IPS-20b (cell line): ENCODE measurements around the gene CYP2A7.
A peak's percentile ranks its signal among the peaks of the same experiment; 100 is the strongest.
"Not testable (repeated sequence)": the region's sequence is repeated elsewhere in the genome, so short reads cannot be mapped to it uniquely, and the experiment has no call there.

Experiments
- H3K27ac ChIP-seq: one replicate; pipeline ENCODE4 v1.5.1; 2013; ENCODE audit warnings: low read length
- H3K27me3 ChIP-seq: 2 replicates; pipeline ENCODE4 v1.6.1; 2013; ENCODE audit warnings: mild to moderate bottlenecking, low read length, inconsistent platforms; ENCODE audit not compliant: insufficient read depth
- H3K36me3 ChIP-seq: 2 replicates; pipeline ENCODE4 v1.6.1; 2013; ENCODE audit warnings: low read depth, mild to moderate bottlenecking, inconsistent platforms, low read length, moderate library complexity; ENCODE audit not compliant: insufficient read depth
- H3K4me1 ChIP-seq: 2 replicates; pipeline ENCODE4 v1.6.1; 2013; ENCODE audit warnings: mild to moderate bottlenecking, control low read depth, inconsistent platforms, low read length, moderate library complexity; ENCODE audit not compliant: insufficient read depth
- H3K4me3 ChIP-seq: 2 replicates; pipeline ENCODE4 v1.5.1; 2013; ENCODE audit warnings: mild to moderate bottlenecking, low read length, inconsistent platforms
- H3K9ac ChIP-seq: 2 replicates; pipeline ENCODE4 v1.6.1; 2013; ENCODE audit warnings: low read depth, mild to moderate bottlenecking, inconsistent platforms, low read length, moderate library complexity
- H3K9me3 ChIP-seq: 2 replicates; pipeline ENCODE4 v1.6.1; 2013; ENCODE audit warnings: mild to moderate bottlenecking, low read depth, low read length, inconsistent platforms; ENCODE audit not compliant: insufficient read depth

Gene CYP2A7

GRCh38 chr19:40858109-40858508 lies 23.9 kb downstream of the CYP2A7 start:
- Histone ChIP-seq H3K27me3 (no peaks in the 10 kb centered on the region), H3K9me3 (no peaks in the 10 kb centered on the region), H3K4me3 (no peak overlapping the region), H3K4me1 (no peaks in the 10 kb centered on the region), H3K9ac (no peak overlapping the region), H3K36me3 (no peaks in the 10 kb centered on the region), H3K27ac (no peak overlapping the region)

GRCh38 chr19:40852467-40853152 lies 29.4 kb downstream of the CYP2A7 start:
- peaks cover 34% of the 10 kb centered on the region for H3K27me3 ChIP-seq
- not testable (repeated sequence) for H3K4me1 ChIP-seq, H3K27ac ChIP-seq, H3K9ac ChIP-seq, H3K36me3 ChIP-seq, H3K4me3 ChIP-seq, H3K9me3 ChIP-seq

- not testable (repeated sequence) for H3K9me3 ChIP-seq, H3K4me1 ChIP-seq, H3K36me3 ChIP-seq, H3K4me3 ChIP-seq, H3K27ac ChIP-seq, H3K9ac ChIP-seq
- H3K27me3 ChIP-seq: peaks cover 46% of the 10 kb centered on the region
Measured at GRCh38 chr19:40850277-40850676, 31.8 kb downstream of the CYP2A7 start, which contains the start of gene CYP2A6. CYP2A6 (minus strand) TSS chr19:40850447; CDS start chr19:40850426, 21 bp downstream.

- peaks cover 46% of the 10 kb centered on the region for H3K27me3 ChIP-seq
- H3K36me3 ChIP-seq, H3K4me1 ChIP-seq, H3K27ac ChIP-seq, H3K9me3 ChIP-seq, H3K4me3 ChIP-seq, H3K9ac ChIP-seq: not testable (repeated sequence)
Measured at GRCh38 chr19:40846722-40847121, 35.3 kb downstream of the CYP2A7 start.

- Histone ChIP-seq H3K27me3 (peaks cover 22% of the 10 kb centered on the region), H3K4me3 (peak overlapping the region; percentile 47; the same call in 1 of the 2 replicates)
- H3K36me3 ChIP-seq, H3K27ac ChIP-seq, H3K9ac ChIP-seq, H3K9me3 ChIP-seq, H3K4me1 ChIP-seq: not testable (repeated sequence)
Measured at GRCh38 chr19:40843653-40844052, 38.4 kb downstream of the CYP2A7 start.

- H3K4me3 ChIP-seq, H3K4me1 ChIP-seq, H3K9me3 ChIP-seq, H3K27ac ChIP-seq, H3K9ac ChIP-seq, H3K36me3 ChIP-seq: not testable (repeated sequence)
- H3K27me3 ChIP-seq: peaks cover 17% of the 10 kb centered on the region
Measured at GRCh38 chr19:40842997-40843652, 38.9 kb downstream of the CYP2A7 start.

- not testable (repeated sequence) for H3K27me3 ChIP-seq, H3K9ac ChIP-seq, H3K4me3 ChIP-seq, H3K27ac ChIP-seq, H3K4me1 ChIP-seq, H3K9me3 ChIP-seq, H3K36me3 ChIP-seq
Measured at GRCh38 chr19:40842012-40842411, 40.0 kb downstream of the CYP2A7 start.

- not testable (repeated sequence) for H3K27ac ChIP-seq, H3K4me1 ChIP-seq, H3K4me3 ChIP-seq, H3K36me3 ChIP-seq, H3K9ac ChIP-seq, H3K27me3 ChIP-seq, H3K9me3 ChIP-seq
Measured at GRCh38 chr19:40838477-40838876, 43.6 kb downstream of the CYP2A7 start.

- H3K9me3 ChIP-seq: no peaks in the 10 kb centered on the region
- H3K27ac ChIP-seq: no peak overlapping the region
- H3K36me3 ChIP-seq: no peaks in the 10 kb centered on the region
- no peak overlapping the region for H3K9ac ChIP-seq
- H3K4me3 ChIP-seq: no peak overlapping the region
- H3K27me3 ChIP-seq: no peaks in the 10 kb centered on the region
- H3K4me1 ChIP-seq: no peaks in the 10 kb centered on the region
Measured at GRCh38 chr19:40836754-40837429, 45.1 kb downstream of the CYP2A7 start.

GRCh38 chr19:40833728-40834533 lies 48.1 kb downstream of the CYP2A7 start:
- not testable (repeated sequence) for H3K27me3 ChIP-seq, H3K9ac ChIP-seq, H3K36me3 ChIP-seq

GRCh38 chr19:40832431-40832790 lies 49.6 kb downstream of the CYP2A7 start:
- H3K4me3 ChIP-seq, H3K27me3 ChIP-seq, H3K36me3 ChIP-seq, H3K27ac ChIP-seq, H3K4me1 ChIP-seq, H3K9ac ChIP-seq, H3K9me3 ChIP-seq: not testable (repeated sequence)

More at GRCh38 chr19:40833728-40834533, 48.1 kb downstream of the CYP2A7 start:
- not testable (repeated sequence) for H3K27ac ChIP-seq, H3K4me3 ChIP-seq, H3K9me3 ChIP-seq, H3K4me1 ChIP-seq
